ENCODE results near the gene SCN4B. TPM values are rescaled to one million over a fixed set of nuclear protein-coding genes. Genes with fewer than 3 reads are reported as not detected.

SCN4B gene
- total RNA-seq, 2 donors from 2014 or later: 3.0 to 5.6 TPM

- WGBS: 10% methylated on average over 21 of the region's 21 CpGs
These were observed 4.0 kb upstream of the SCN4B start for GRCh38 chr11:118156531-118157185.

GRCh38 chr11:118155776-118156530 lies 3.3 kb upstream of the SCN4B start:
- peaks cover 10% of the 10 kb centered on the region for H3K4me1 ChIP-seq (replicated peaks)
- intact Hi-C loops (cut with DNase I): no loop called here
- no peak for TF ChIP-seq POLR2AphosphoS5 (IDR thresholded peaks at IDR 0.05)
- TF ChIP-seq, protein P1, sequence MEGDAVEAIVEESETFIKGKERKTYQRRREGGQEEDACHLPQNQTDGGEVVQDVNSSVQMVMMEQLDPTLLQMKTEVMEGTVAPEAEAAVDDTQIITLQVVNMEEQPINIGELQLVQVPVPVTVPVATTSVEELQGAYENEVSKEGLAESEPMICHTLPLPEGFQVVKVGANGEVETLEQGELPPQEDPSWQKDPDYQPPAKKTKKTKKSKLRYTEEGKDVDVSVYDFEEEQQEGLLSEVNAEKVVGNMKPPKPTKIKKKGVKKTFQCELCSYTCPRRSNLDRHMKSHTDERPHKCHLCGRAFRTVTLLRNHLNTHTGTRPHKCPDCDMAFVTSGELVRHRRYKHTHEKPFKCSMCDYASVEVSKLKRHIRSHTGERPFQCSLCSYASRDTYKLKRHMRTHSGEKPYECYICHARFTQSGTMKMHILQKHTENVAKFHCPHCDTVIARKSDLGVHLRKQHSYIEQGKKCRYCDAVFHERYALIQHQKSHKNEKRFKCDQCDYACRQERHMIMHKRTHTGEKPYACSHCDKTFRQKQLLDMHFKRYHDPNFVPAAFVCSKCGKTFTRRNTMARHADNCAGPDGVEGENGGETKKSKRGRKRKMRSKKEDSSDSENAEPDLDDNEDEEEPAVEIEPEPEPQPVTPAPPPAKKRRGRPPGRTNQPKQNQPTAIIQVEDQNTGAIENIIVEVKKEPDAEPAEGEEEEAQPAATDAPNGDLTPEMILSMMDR (IDR thresholded peaks at IDR 0.05): no peak
- no peak for TF ChIP-seq POLR2A (IDR thresholded peaks at IDR 0.05)
- no peak for DNase-seq (ENCODE audit: low spot score)
- no peaks in the 10 kb centered on the region for H3K27me3 ChIP-seq (replicated peaks; ENCODE audit: insufficient read depth)
- H3K27ac ChIP-seq: no peak overlapping the region
- H3K9me3 ChIP-seq: no peaks in the 10 kb centered on the region
- no peak overlapping the region for H3K4me3 ChIP-seq
- H3K36me3 ChIP-seq: no peaks in the 10 kb centered on the region
- WGBS: 33% methylated on average over 11 of the region's 11 CpGs

More at GRCh38 chr11:118156531-118157185, 4.0 kb upstream of the SCN4B start:
- Histone ChIP-seq H3K27ac (no peak overlapping the region), H3K27me3 (replicated peaks; ENCODE audit: insufficient read depth) (no peaks in the 10 kb centered on the region), H3K4me1 (replicated peaks) (peaks cover 10% of the 10 kb centered on the region), H3K4me3 (no peak overlapping the region), H3K9me3 (no peaks in the 10 kb centered on the region), H3K36me3 (no peaks in the 10 kb centered on the region)
- TF ChIP-seq POLR2AphosphoS5 (IDR thresholded peaks at IDR 0.05): no peak
- intact Hi-C loops (cut with DNase I): no loop called here
- DNase-seq (ENCODE audit: low spot score): no peak

- no peak overlapping the region for H3K27ac ChIP-seq
- no peaks in the 10 kb centered on the region for H3K36me3 ChIP-seq
- H3K27me3 ChIP-seq (replicated peaks; ENCODE audit: insufficient read depth): no peaks in the 10 kb centered on the region
- peaks cover 10% of the 10 kb centered on the region for H3K4me1 ChIP-seq (replicated peaks)
- no peak overlapping the region for H3K4me3 ChIP-seq
- no peaks in the 10 kb centered on the region for H3K9me3 ChIP-seq
- TF ChIP-seq POLR2A (IDR thresholded peaks at IDR 0.05) (no peak), POLR2AphosphoS5 (IDR thresholded peaks at IDR 0.05) (no peak)
- TF ChIP-seq, protein P1 (IDR thresholded peaks at IDR 0.05): no peak
- intact Hi-C loops (cut with DNase I): no loop called here
- DNase-seq (ENCODE audit: low spot score): no peak
- 100% methylated on average over 1 of the region's 1 CpG for WGBS
These were observed 2.0 kb upstream of the SCN4B start for GRCh38 chr11:118154641-118155040.

DNA sequence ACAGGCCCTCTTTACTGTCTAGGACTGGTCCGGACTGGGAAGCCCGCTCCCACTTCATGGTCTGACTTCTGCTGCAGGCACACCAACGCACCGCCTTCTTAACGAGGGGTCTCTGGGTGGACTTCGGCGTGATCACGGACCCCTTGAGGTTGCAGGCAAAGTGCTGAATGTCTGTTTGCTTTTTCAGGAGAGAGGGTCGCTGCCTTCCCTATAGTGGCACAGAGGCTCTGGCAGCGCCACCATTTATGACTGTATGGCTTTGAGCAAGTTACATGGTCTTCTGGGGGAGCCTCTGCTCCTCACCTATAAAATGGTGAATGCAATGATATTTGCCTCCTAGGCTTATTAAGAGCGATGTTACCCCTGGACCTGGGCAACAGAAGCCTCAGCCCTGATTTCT lies 1.4 kb upstream of the SCN4B start:
- Histone ChIP-seq H3K9me3 (no peaks in the 10 kb centered on the region), H3K27ac (no peak overlapping the region), H3K36me3 (no peaks in the 10 kb centered on the region), H3K4me3 (no peak overlapping the region), H3K27me3 (replicated peaks; ENCODE audit: insufficient read depth) (no peaks in the 10 kb centered on the region), H3K4me1 (replicated peaks) (peaks cover 10% of the 10 kb centered on the region)
- TF ChIP-seq POLR2AphosphoS5 (IDR thresholded peaks at IDR 0.05): no peak
- no peak for TF ChIP-seq POLR2A (IDR thresholded peaks at IDR 0.05)
- TF ChIP-seq, protein P1 (IDR thresholded peaks at IDR 0.05): no peak
- 91% methylated on average over 11 of the region's 11 CpGs for WGBS
- no peak for DNase-seq (ENCODE audit: low spot score)
- intact Hi-C loops (cut with DNase I): no loop called here

DNA sequence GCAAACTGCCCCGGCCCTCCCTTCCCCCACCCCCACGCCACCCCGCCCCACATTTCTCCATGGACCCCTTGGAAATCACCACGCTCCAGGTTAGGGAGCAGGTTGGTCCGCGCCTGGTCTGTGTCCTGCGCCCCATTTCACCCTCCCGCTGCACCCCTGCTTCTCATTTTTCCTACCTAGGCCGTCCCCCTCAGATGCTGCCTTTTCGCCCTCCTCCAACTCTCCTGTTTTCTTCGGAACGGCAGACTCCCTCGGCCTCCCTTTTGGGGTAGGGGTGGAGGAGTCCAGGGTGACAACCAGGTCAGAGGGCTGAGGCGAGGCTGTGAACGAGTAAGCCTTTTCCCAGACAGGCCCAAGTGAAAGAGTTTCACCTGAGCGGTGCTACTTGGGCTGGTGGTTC lies 893 bp upstream of the SCN4B start:
- Histone ChIP-seq H3K4me1 (replicated peaks) (peaks cover 10% of the 10 kb centered on the region), H3K27ac (no peak overlapping the region), H3K27me3 (replicated peaks; ENCODE audit: insufficient read depth) (no peaks in the 10 kb centered on the region), H3K9me3 (no peaks in the 10 kb centered on the region), H3K36me3 (no peaks in the 10 kb centered on the region), H3K4me3 (peak overlapping the region; percentile 36 to 46)
- WGBS: 39% methylated on average over 16 of the region's 16 CpGs
- TF ChIP-seq POLR2AphosphoS5 (IDR thresholded peaks at IDR 0.05) (no peak), POLR2A (IDR thresholded peaks at IDR 0.05) (no peak)
- TF ChIP-seq, protein P1 (IDR thresholded peaks at IDR 0.05): no peak
- intact Hi-C loops (cut with DNase I): no loop called here
- DNase-seq (ENCODE audit: low spot score): no peak
